OCI-LY3 (cell line): ENCODE measurements around the gene IMMP2L.

Experiments used
- EZH2phosphoT487 ChIP-seq: fragments of 200-600 bp; shearing (Covaris generic); IDR thresholded peaks from 2 replicates; pipeline ENCODE4 v1.6.1; 2018; ENCODE audit warnings: antibody characterized with exemption, mixed run types, low read depth
- TF ChIP-seq, protein P1 (sequence below): fragments of 200-600, 300-600 bp; sonication (generic); IDR thresholded peaks from 2 replicates; pipeline ENCODE4 v1.5.1; 2014; ENCODE audit warnings: antibody characterized with exemption, low read length, low read depth

DNA sequence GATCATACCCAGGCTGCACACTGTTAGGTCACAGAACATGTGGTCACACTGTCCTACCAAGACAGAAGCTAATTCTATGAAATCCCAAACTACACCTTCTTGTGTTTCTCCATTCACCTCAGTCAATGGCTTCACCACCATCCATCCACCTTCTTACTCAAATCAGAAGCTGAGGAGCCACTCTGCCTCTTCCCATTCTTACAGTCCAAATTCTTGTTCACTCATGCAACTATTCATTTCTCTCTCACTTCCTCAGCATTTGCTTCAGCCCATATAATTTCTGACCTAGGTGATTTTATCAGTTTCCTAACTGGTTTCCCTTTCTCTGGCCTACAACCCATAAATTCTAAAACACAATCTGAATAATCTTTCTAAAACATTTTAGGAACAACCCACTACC is 242.2 kb downstream of the IMMP2L start:
- TF ChIP-seq, protein P1, sequence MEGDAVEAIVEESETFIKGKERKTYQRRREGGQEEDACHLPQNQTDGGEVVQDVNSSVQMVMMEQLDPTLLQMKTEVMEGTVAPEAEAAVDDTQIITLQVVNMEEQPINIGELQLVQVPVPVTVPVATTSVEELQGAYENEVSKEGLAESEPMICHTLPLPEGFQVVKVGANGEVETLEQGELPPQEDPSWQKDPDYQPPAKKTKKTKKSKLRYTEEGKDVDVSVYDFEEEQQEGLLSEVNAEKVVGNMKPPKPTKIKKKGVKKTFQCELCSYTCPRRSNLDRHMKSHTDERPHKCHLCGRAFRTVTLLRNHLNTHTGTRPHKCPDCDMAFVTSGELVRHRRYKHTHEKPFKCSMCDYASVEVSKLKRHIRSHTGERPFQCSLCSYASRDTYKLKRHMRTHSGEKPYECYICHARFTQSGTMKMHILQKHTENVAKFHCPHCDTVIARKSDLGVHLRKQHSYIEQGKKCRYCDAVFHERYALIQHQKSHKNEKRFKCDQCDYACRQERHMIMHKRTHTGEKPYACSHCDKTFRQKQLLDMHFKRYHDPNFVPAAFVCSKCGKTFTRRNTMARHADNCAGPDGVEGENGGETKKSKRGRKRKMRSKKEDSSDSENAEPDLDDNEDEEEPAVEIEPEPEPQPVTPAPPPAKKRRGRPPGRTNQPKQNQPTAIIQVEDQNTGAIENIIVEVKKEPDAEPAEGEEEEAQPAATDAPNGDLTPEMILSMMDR = no peak
- TF ChIP-seq EZH2phosphoT487 = no peak
